Activated CD8-positive, alpha-beta memory T cell treated with anti-CD3 and anti-CD28 coated beads for 36 hours (primary cell): Measurements from ENCODE around the gene RBL2. TPM values are rescaled to one million over a fixed set of nuclear protein-coding genes. Genes with fewer than 3 reads are reported as not detected.
"Not testable (repeated sequence)": the region's sequence is repeated elsewhere in the genome, so short reads cannot be mapped to it uniquely, and the experiment has no call there.

Experiments used
- CTCF ChIA-PET: fragments of 350-600 bp; sonication (Branson Sonifier 250); formaldehyde crosslinking; loops from one replicate; lab custom pipeline; 2021; ENCODE audit warnings: antibody characterized with exemption; lab: Charles Lee
- POLR2A ChIA-PET: fragments of 350-600 bp; sonication (Branson Sonifier 250); formaldehyde crosslinking; loops from one replicate; lab custom pipeline; 2021; ENCODE audit warnings: antibody characterized with exemption; lab: Charles Lee
- total RNA-seq, 2 experiments: library from RNA; stranded (reverse); gene quantifications; one replicate each; pipeline ENCODE4 v1.2.3, GENCODE V29; 2021

Gene RBL2, protein sequence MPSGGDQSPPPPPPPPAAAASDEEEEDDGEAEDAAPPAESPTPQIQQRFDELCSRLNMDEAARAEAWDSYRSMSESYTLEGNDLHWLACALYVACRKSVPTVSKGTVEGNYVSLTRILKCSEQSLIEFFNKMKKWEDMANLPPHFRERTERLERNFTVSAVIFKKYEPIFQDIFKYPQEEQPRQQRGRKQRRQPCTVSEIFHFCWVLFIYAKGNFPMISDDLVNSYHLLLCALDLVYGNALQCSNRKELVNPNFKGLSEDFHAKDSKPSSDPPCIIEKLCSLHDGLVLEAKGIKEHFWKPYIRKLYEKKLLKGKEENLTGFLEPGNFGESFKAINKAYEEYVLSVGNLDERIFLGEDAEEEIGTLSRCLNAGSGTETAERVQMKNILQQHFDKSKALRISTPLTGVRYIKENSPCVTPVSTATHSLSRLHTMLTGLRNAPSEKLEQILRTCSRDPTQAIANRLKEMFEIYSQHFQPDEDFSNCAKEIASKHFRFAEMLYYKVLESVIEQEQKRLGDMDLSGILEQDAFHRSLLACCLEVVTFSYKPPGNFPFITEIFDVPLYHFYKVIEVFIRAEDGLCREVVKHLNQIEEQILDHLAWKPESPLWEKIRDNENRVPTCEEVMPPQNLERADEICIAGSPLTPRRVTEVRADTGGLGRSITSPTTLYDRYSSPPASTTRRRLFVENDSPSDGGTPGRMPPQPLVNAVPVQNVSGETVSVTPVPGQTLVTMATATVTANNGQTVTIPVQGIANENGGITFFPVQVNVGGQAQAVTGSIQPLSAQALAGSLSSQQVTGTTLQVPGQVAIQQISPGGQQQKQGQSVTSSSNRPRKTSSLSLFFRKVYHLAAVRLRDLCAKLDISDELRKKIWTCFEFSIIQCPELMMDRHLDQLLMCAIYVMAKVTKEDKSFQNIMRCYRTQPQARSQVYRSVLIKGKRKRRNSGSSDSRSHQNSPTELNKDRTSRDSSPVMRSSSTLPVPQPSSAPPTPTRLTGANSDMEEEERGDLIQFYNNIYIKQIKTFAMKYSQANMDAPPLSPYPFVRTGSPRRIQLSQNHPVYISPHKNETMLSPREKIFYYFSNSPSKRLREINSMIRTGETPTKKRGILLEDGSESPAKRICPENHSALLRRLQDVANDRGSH
- 10 to 100 TPM; 47.0 to 49.6 TPM for total RNA-seq

- ChIA-PET CTCF (interaction anchor here (1.8 kb wide), 1 partner anchor 23 kb away, joined by 4 read pairs; no protein-coding TSS in a partner anchor), POLR2A (interaction anchor here (0.6 to 3.2 kb wide), 6 partner anchors 18 to 380 kb away, joined by 3 to 20 read pairs (median 6); partner anchors contain the start of genes AKTIP and CHD9)
Observed at GRCh38 chr16:53434377-53435065, at the start of gene RBL2. Gene RBL2 (plus strand): TSS chr16:53434471. CDS start chr16:53434557, 86 bp downstream.

GRCh38 chr16:53384610-53385009, 49.7 kb upstream of the RBL2 start:
- CTCF ChIA-PET, POLR2A ChIA-PET: not testable (repeated sequence)

- POLR2A ChIA-PET: no interaction called here
- CTCF ChIA-PET: interaction anchor here (1.6 kb wide), 1 partner anchor 350 kb away, joined by 3 read pairs; the partner anchor contains the start of gene CHD9
Observed at GRCh38 chr16:53404959-53405358, 29.3 kb upstream of the RBL2 start.

DNA sequence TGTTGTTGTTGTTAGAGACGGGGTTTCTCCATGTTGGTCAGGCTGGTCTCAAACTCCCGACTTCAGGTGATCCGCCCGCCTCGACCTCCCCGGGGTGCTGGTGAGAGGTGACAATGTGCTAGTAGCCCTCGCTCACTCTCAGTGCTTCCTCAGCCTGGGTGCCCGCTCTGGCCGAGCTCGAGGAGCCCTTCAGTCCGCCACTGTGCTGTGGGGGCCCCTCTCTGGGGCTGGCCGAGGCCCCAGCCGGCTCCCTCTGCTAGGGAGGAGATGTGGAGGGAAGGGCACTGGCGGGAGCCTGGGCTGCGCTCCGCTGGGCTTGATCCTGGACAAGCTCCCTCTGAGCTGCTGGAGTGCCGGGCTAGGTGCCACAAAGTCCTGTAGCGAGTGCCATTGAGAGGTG, 21.7 kb upstream of the RBL2 start:
- CTCF ChIA-PET: no interaction called here
- POLR2A ChIA-PET: no interaction called here

DNA sequence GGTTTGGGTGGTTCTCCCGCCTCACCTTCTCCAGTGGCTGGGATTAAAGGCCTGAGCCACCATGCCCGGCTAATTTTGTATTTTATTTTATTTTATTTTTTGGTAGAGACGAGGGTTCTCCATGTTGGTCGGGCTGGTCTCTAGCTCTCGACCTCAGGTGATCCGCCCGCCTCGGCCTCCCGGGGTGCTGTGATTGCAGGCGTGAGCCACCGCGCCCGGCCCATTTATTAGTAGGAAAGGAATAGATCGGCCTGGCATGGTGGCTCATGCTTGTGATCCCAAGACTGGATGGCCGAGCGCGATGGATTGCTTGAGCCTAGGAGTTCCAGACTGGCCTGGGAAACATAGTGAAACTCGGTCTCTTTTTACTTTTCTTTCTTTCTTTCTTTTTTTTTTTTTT, 20.4 kb upstream of the RBL2 start:
- CTCF ChIA-PET: interaction anchor here (0.6 kb wide), 1 partner anchor 309 kb away, joined by 3 read pairs; no protein-coding TSS in a partner anchor
- POLR2A ChIA-PET: no interaction called here

- ChIA-PET POLR2A (no interaction called here), CTCF (no interaction called here)
Observed at GRCh38 chr16:53414381-53414780, 19.9 kb upstream of the RBL2 start.

DNA sequence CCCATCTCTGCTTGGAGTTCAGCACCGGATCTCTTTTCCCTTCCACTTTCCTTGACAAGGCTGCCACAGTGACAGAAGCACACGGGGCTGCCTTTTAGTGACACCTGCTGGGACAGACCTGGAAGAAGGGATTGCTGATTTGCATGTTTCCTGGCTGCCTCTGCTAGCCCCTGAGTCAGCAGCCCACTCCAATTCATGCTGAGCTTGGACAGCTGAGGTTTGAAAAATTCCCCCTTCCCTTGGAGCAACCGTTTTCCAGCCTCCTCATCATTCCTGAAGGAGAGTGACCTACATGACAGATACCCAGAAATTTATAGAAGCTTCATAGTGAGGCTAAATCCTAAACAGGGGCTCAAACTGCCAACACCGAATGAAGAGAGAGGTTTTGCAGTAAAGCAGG, 18.8 kb upstream of the RBL2 start:
- POLR2A ChIA-PET: no interaction called here
- CTCF ChIA-PET: no interaction called here

GRCh38 chr16:53417011-53417410, 17.3 kb upstream of the RBL2 start:
- ChIA-PET POLR2A (no interaction called here), CTCF (no interaction called here)

DNA sequence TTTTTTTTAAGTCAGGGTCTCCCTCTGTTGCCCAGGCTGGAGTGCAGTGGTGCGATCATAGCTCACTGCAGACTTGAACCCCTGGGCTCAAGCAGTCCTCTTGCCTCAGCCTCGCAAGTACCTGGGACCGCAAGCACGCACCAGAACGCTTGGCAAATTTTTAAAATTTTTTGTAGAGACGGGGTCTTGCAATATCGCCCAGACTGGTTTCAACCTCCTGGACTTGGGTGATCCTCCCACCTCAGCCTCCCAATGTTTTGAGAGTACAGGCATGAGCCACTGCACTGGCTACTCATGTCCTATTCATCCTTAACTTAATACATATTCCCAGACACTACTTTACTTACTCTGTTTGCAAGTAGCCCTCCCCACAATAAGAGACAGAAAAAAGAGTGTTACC, 16.3 kb upstream of the RBL2 start:
- ChIA-PET CTCF (no interaction called here), POLR2A (no interaction called here)

GRCh38 chr16:53419383-53419709, 14.9 kb upstream of the RBL2 start:
- POLR2A ChIA-PET: not testable (repeated sequence)
- CTCF ChIA-PET: interaction anchor here (0.6 kb wide), 1 partner anchor 13 kb away, joined by 3 read pairs; no protein-coding TSS in a partner anchor

- POLR2A ChIA-PET: no interaction called here
- CTCF ChIA-PET: no interaction called here
Observed at GRCh38 chr16:53421248-53421647, 13.0 kb upstream of the RBL2 start.

- POLR2A ChIA-PET, CTCF ChIA-PET: not testable (repeated sequence)
Observed at GRCh38 chr16:53423968-53424367, 10.3 kb upstream of the RBL2 start.

DNA sequence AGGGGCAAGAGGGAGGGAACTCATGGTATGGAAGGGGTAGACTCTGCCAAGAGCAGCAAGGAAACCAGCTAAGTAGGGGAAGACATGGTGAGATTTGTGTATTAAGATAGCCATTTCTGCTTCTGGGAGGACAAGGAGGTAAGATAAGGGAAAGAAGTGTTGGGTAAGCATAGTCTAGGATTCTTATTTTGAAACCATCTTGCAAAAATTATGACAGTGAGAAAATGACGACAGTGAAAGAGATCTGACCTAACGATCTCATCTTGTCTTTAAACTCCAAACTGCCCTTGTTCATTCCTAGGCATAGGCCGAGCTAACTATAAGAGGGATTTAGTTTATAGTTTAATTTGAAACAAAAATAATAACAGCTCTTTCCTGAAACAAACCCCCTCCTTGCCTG, 5.6 kb upstream of the RBL2 start:
- CTCF ChIA-PET: no interaction called here

GRCh38 chr16:53429221-53429943, 4.9 kb upstream of the RBL2 start:
- ChIA-PET POLR2A (no interaction called here), CTCF (no interaction called here)

More for the DNA sequence above, 5.6 kb upstream of the RBL2 start:
- POLR2A ChIA-PET: no interaction called here

DNA sequence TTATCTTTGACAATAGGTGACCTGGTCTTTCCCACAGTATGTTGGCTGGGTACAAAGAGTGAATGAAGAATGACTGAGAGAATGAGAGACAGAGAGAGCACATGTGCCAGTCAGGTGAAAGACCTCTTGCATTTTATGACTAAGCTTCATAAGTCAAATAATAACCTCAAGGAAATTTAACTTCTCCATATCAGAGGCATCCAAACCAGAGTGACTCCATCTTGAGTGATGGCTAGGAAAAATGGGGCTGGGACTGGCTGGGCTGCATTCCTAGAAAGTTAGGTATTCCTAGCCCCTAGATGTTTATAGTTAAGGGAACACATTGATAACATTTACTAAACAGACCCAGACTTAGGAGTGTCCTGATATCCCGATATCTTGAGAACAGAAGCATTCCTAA, 3.9 kb upstream of the RBL2 start:
- ChIA-PET CTCF (no interaction called here), POLR2A (no interaction called here)

DNA sequence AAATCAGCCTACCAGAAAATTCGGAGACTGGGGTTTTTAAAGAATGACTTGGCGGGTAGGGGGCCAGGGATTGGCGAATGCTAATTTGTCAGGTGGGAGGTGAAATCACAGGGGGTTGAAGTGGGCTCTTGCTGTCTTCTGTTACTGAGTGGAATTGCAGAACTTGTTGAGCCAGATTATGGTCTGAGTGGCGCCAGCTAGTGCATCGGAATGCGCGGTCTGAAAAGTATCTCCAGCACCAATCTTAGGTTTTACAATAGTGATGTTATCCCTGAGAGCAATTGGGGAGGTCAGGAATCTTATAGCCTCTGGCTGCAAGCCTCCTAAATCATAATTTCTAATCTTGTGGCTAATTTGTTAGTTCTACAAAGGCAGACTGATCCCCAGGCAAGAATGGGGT, 762 bp upstream of the RBL2 start:
- ChIA-PET CTCF (interaction anchor here (0.7 to 1.8 kb wide), 2 partner anchors 23 to 24 kb away, joined by 3 to 4 read pairs; no protein-coding TSS in a partner anchor), POLR2A (interaction anchor here (0.6 to 3.2 kb wide), 4 partner anchors 19 to 367 kb away, joined by 3 to 20 read pairs (median 4); partner anchors contain the start of gene AKTIP)

DNA sequence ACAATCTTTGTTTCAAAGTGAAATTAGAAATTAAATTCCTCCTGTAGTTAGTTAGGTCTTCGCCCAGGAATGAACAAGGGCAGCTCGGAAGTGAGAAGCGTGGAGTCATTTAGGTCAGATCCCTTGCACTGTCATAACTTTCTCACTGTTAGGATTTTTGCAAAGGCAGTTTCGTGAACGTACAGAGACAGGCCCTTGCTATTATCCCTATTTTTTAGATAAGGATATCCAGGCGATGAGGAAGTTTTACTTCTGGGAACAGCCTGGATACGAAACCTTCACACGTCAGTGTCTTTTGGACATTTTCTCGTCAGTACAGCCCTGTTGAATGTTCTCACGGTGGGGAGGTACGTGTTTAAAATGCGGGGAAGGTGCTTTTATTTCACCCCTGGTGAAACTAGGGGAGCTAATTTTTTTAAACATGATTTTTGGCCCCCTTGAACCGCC, 318 bp upstream of the RBL2 start:
- ChIA-PET CTCF (interaction anchor here (0.7 to 1.8 kb wide), 2 partner anchors 22 to 24 kb away, joined by 3 to 4 read pairs; no protein-coding TSS in a partner anchor), POLR2A (interaction anchor here (0.6 to 3.2 kb wide), 6 partner anchors 19 to 368 kb away, joined by 3 to 20 read pairs (median 6); partner anchors contain the start of gene AKTIP)
